OCI-LY7 (cell line): ENCODE data around the gene SLC29A2.

ENCODE experiments used
- CTCF ChIP-seq: fragments of 200-600 bp; sonication (generic); conservative IDR thresholded peaks from 2 replicates; pipeline ENCODE4 v1.5.1; 2014; ENCODE audit warnings: mild to moderate bottlenecking, antibody characterized with exemption, low read length, moderate library complexity, mixed read lengths
- EZH2phosphoT487 ChIP-seq: fragments of 200-600 bp; sonication (generic); IDR thresholded peaks from 2 replicates; pipeline ENCODE4 v1.6.1; 2018; ENCODE audit warnings: low read depth, borderline replicate concordance, mild to moderate bottlenecking, mixed run types, antibody characterized with exemption, low read length, moderate library complexity, mixed read lengths

- TF ChIP-seq CTCF (no peak), EZH2phosphoT487 (no peak)
Observed at GRCh38 chr11:66340596-66341501, 30.7 kb downstream of the SLC29A2 start.
